ENCODE results near the gene FBXO46.

DNA sequence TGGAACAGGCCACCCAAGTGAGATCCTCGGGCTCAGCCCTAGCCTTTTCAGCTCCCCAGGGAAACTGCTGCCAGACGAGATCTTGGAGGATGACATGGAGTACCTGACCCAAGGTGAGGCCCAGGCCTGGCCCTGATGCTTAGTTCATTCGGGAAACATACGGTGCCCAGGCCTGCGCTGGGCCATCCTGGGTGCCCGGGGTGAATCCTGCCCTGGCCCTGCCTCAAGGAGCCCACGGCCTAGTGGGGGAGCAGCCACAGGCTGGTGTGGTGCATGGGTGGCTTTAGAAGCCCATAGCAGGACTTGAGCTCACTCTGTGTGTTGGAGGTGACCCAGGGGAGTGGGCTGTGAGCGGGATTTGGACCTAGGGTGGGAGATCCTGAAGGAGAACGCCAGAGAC, 28.2 kb upstream of the FBXO46 start:
- TF ChIP-seq, protein P1, sequence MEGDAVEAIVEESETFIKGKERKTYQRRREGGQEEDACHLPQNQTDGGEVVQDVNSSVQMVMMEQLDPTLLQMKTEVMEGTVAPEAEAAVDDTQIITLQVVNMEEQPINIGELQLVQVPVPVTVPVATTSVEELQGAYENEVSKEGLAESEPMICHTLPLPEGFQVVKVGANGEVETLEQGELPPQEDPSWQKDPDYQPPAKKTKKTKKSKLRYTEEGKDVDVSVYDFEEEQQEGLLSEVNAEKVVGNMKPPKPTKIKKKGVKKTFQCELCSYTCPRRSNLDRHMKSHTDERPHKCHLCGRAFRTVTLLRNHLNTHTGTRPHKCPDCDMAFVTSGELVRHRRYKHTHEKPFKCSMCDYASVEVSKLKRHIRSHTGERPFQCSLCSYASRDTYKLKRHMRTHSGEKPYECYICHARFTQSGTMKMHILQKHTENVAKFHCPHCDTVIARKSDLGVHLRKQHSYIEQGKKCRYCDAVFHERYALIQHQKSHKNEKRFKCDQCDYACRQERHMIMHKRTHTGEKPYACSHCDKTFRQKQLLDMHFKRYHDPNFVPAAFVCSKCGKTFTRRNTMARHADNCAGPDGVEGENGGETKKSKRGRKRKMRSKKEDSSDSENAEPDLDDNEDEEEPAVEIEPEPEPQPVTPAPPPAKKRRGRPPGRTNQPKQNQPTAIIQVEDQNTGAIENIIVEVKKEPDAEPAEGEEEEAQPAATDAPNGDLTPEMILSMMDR (conservative IDR thresholded peaks at IDR 0.05; ENCODE audit: low read depth, low read length) = no peak
- no peak for TF ChIP-seq EZH2 (IDR thresholded peaks at IDR 0.05; ENCODE audit: low read length, unreplicated experiment)
- no peak for TF ChIP-seq EZH2phosphoT487 (IDR thresholded peaks at IDR 0.05; ENCODE audit: borderline replicate concordance, low read length)
